Activated CD8-positive, alpha-beta T cell treated with anti-CD3 and anti-CD28 coated beads for 36 hours (primary cell): Measurements from ENCODE around the gene ACTMAP. TPM values are rescaled to one million over a fixed set of nuclear protein-coding genes. Genes with fewer than 3 reads are reported as not detected.

Experiments
- ATAC-seq: fragments of 200-7000 bp; cut with Tn5 transposase; one replicate; pipeline ENCODE4 v1.10.0; 2021; ENCODE audit warnings: mild to moderate bottlenecking, moderate library complexity
- CTCF ChIA-PET: fragments of 350-600 bp; sonication (Branson Sonifier 250); formaldehyde crosslinking; loops from one replicate; lab custom pipeline; 2021; ENCODE audit warnings: antibody characterized with exemption; lab: Charles Lee
- POLR2A ChIA-PET: fragments of 350-600 bp; sonication (Branson Sonifier 250); formaldehyde crosslinking; loops from one replicate; lab custom pipeline; 2021; ENCODE audit warnings: antibody characterized with exemption; lab: Charles Lee
- DNase-seq: peaks from one replicate; pipeline ENCODE4 v3.0.0-alpha.2; 2020
- H3K27ac Mint-ChIP-seq: one replicate; pipeline ENCODE4 v1.8.0; 2021; ENCODE audit warnings: mild to moderate bottlenecking, mixed read lengths
- H3K27me3 Mint-ChIP-seq: one replicate; pipeline ENCODE4 v1.8.0; 2021; ENCODE audit warnings: mixed read lengths
- H3K36me3 Mint-ChIP-seq: one replicate; pipeline ENCODE4 v1.8.0; 2021; ENCODE audit warnings: low read depth, mixed read lengths
- H3K4me1 Mint-ChIP-seq: one replicate; pipeline ENCODE4 v1.8.0; 2021; ENCODE audit warnings: low read depth, mixed read lengths
- H3K4me3 Mint-ChIP-seq: one replicate; pipeline ENCODE4 v1.8.0; 2021; ENCODE audit warnings: mild to moderate bottlenecking, moderate library complexity, mixed read lengths
- H3K9me3 Mint-ChIP-seq: one replicate; pipeline ENCODE4 v1.8.0; 2021; ENCODE audit warnings: mixed read lengths
- CTCF ChIP-seq: fragments of 200-600 bp; IDR thresholded peaks from one replicate; pipeline ENCODE4 v1.8.0; 2022; ENCODE audit warnings: antibody characterized with exemption, mild to moderate bottlenecking
- intact Hi-C: fragments of 100-400 bp; cut with micrococcal nuclease; formaldehyde crosslinking; loops from one replicate; pipeline ENCODE4 v1.10.0; 2022
- total RNA-seq, 2 experiments: library from RNA; stranded (reverse); gene quantifications; one replicate each; pipeline ENCODE4 v1.2.3, GENCODE V29; 2021

The ACTMAP gene
- total RNA-seq, result 10 to 100 TPM; 12.8 to 14.2 TPM

GRCh38 chr19:40750058-40750873, at the start of gene ACTMAP:
ACTMAP (minus strand) TSS chr19:40750477; CDS start chr19:40749803, 674 bp downstream.
- Mint-ChIP-seq H3K4me3 (peak within 1 kb of the TSS; percentile 94), H3K9me3 (no peaks in the 10 kb centered on the region), H3K36me3 (peaks cover 39% of the 10 kb centered on the region), H3K27ac (peak within 1 kb of the TSS; percentile 99), H3K4me1 (peaks cover 27% of the 10 kb centered on the region), H3K27me3 (no peaks in the 10 kb centered on the region)
- intact Hi-C loops, result loop anchor here (5.0 kb wide), 2 partner anchors 33 to 52 kb away; partner anchors contain the start of genes COQ8B and ITPKC
- CTCF ChIA-PET, result interaction anchor here (0.7 to 2.8 kb wide), 7 partner anchors 28 to 115 kb away, joined by 3 to 11 read pairs (median 4); partner anchors contain the start of gene RAB4B
- POLR2A ChIA-PET, result interaction anchor here (0.6 to 2.4 kb wide), 10 partner anchors 8 to 534 kb away, joined by 3 to 14 read pairs (median 4); partner anchors contain the start of genes COQ8B, EGLN2, HNRNPUL1 and ITPKC
- ATAC-seq (peak; percentile 90), DNase-seq (peak; percentile 100)
- no peak for TF ChIP-seq CTCF

- ATAC-seq, result no peak
- peak; percentile 60 for DNase-seq
- Mint-ChIP-seq H3K36me3 (peaks cover 48% of the 10 kb centered on the region), H3K27ac (peak overlapping the region; percentile 91), H3K27me3 (no peaks in the 10 kb centered on the region), H3K9me3 (no peaks in the 10 kb centered on the region), H3K4me3 (peak overlapping the region; percentile 95), H3K4me1 (peaks cover 64% of the 10 kb centered on the region)
- TF ChIP-seq CTCF, result no peak
- ChIA-PET CTCF (interaction anchor here (2.3 kb wide), 1 partner anchor 21 kb away, joined by 15 read pairs; the partner anchor contains the start of gene RAB4B), POLR2A (interaction anchor here (0.7 to 1.7 kb wide), 5 partner anchors 7 to 49 kb away, joined by 3 to 6 read pairs (median 4); partner anchors contain the start of genes ACTMAP and RAB4B)
- intact Hi-C loops, result loop anchor here (5.0 kb wide), 2 partner anchors 47 to 137 kb away; partner anchors contain the start of genes ACTMAP and SNRPA
These were observed 49.5 kb upstream of the ACTMAP start for GRCh38 chr19:40799558-40800338.

- CTCF ChIA-PET, result interaction anchor here (0.7 to 2.3 kb wide), 7 partner anchors 8 to 136 kb away, joined by 3 to 15 read pairs (median 5); partner anchors contain the start of genes COQ8B, ITPKC and RAB4B
- peak; percentile 86 for ATAC-seq
- Mint-ChIP-seq H3K4me3 (peak within 1 kb of the TSS; percentile 95), H3K27me3 (no peaks in the 10 kb centered on the region), H3K36me3 (peaks cover 43% of the 10 kb centered on the region), H3K9me3 (no peaks in the 10 kb centered on the region), H3K4me1 (peaks cover 56% of the 10 kb centered on the region), H3K27ac (peak within 1 kb of the TSS; percentile 97)
- intact Hi-C loops, result no loop called here
- POLR2A ChIA-PET, result interaction anchor here (0.5 to 3.2 kb wide), 9 partner anchors 8 to 127 kb away, joined by 3 to 15 read pairs (median 3); partner anchors contain the start of genes ACTMAP and RAB4B
- peak; percentile 100 for DNase-seq
- TF ChIP-seq CTCF, result no peak
These were observed 48.6 kb upstream of the ACTMAP start, which contains the start of gene EGLN2 for GRCh38 chr19:40798683-40799557. EGLN2 (plus strand) TSS chr19:40799191; CDS start chr19:40800573, 1,382 bp downstream.
